ENCODE measurements around the gene ANKS6.

The ANKS6 gene

DNA sequence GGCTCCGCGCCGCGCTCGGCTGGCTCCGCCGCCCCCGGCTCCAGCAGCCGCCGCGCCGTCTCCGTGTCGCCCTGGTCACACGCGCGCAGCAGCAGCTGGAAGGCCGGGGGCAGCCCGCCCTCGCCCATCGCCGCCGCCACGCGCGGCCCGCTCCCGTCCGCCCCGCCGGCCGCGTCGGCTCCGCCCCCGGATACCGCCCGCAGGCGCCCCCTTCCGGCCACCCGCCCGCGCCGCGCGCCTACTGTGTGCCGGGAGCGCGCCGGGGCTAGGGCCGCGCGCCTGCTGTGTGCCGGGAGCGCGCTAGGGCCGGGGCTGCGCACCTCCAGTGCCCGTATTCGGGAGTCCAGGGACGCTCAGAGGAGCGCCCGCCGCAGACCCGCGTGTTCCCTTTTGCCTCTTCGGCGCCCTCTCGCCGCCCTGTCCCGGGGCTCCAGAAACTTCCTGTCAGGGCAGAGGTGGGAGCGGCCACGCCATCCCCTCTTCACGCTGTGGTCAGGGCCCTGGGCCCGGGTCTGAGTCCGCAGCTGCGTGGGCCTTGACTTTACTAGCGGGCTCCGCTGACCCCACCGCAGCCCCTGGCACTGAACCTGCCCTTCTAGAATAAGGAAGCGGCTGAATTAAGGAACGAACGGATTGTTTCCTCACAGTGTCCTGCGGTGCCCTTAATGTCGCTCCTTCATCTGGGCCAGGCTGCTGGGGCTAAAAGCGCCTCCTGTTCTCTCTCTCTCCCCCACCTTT lies at the start of gene ANKS6:
TSS of gene ANKS6 (minus strand) at position 192 of the 738 bp plus-strand sequence. CDS start at position 128, 64 bp downstream.
- DNase-seq (ENCODE audit: low read depth in 2 of 2) = peak; percentile 85

- no peak for DNase-seq (ENCODE audit: low read depth in 2 of 2)
These were observed 49.7 kb upstream of the ANKS6 start for GRCh38 chr9:98846081-98846480.

DNA sequence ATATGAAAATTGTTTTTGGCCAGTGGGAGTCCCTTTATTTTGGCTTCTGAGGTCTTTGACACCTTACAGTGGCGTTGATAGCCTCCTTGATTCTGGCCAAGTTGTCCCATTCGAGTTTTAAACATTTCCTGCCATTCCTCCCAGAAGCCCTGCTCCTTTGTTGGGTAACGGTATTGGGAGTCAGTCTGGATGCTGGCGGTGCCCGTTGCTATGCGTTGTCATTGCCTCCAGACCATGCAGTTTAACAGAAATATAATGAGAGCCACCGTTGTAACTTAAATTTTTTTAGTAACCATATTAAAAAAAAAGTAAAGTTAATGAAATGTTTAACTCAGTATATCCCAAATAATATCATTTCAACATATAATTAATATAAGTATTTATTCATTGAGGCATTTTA lies 46.2 kb upstream of the ANKS6 start:
- no peak for DNase-seq (ENCODE audit: low read depth in 2 of 2)

DNA sequence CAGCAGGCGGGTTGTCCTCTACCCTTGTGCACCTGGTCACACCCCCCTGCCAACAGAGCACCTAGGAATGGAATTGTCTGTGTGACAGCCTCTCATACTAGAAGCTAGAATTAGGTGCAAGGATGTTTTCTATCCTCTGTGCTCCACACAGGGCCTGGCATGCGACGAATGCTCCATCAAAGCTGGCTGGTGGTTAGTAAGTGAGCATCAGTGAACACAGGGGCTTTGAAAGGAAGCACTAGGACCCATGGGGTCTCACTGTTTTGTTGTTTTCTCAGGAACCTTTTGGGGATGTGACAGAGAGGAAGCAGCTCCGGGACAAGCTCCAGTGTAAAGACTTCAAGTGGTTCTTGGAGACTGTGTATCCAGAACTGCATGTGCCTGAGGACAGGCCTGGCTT lies 43.4 kb upstream of the ANKS6 start:
- no peak for DNase-seq (ENCODE audit: low read depth in 2 of 2)

- DNase-seq (ENCODE audit: low read depth in 2 of 2) = no peak
These were observed 42.7 kb upstream of the ANKS6 start for GRCh38 chr9:98838868-98839565.

- no peak for DNase-seq (ENCODE audit: low read depth in 2 of 2)
These were observed 42.0 kb upstream of the ANKS6 start for GRCh38 chr9:98838155-98838867.

- DNase-seq (ENCODE audit: low read depth in 2 of 2) = no peak
These were observed 41.2 kb upstream of the ANKS6 start for GRCh38 chr9:98837516-98837915.

DNA sequence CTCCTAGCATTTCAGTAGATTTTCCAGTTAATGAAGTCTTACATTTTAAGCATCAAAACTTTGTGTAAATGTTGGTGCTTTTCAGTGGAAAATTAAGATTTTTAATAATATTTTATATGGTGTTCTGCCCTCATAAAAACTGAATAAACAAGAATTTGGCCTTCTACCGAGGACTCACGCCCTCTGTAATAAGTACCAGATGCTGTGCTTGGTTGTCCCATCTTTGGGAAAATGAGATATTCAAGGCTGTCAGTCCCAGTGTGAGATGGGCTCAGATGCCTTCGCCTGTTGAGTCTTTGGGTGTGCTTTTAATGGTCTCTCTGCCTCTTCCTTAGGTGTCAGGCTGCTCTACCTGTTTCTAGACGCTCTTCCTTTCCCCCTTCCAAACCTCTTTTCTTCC lies 39.9 kb upstream of the ANKS6 start:
- DNase-seq (ENCODE audit: low read depth in 2 of 2) = no peak

DNA sequence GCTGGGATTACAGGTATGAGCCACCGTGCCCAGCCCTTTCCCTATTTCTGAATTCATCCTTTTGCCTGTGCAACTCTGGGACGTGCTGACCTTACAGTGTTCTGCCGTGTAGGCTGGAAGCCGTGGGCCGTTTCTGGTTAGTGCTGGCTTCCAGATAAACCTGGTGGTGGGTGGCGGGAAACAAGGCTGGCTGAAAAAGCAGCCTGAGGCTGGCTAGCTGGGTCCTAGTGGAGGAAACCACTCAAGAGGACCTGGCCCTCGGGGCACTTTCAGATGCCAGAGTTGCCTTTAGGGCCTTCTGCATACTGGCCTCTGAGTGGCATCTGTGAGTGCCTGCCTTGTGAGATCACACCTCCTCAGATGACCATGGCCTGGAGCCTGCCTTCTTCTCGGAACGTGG lies 38.0 kb upstream of the ANKS6 start:
- DNase-seq (ENCODE audit: low read depth in 2 of 2) = no peak

DNA sequence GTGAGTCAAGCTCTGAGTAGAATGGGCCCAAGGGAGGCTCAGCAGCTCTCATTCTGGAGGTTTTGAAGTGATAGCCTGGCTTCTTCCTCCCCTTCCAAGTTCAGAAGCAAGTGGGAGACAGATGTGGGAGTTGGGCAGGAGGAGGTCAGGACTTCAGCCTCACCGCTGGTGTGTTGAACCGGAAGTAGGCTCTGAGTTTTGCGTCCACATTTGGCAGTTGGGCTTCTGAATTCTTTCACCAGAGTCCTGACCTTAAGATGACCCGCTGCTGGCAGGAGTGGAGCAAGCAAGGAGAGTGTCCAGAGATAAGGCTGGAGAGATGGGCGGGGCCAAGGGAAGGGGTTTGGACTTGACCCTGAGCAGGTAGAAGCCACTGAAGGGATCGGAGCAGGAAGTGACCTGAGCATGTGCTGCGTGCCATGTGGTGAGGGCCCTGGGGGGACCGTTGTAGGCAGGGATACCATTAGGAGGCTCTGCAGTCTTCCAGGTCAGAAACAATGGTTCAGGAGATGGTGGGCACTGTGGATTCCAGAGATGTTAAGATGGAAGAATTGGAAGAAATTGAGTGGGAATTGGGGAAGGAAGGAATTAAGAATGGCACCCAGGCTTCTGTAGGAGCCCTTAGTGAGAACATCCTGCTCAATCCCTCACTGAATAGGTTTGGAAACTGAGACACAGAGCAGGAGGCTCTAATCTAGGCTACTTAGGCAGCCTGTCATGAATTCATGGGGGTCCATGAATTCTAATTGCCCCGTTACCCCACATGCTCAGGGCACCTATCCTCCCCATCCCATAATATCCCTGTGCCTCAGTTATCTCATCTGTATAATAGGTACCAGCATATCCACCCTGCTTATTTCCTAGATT lies 37.0 kb upstream of the ANKS6 start:
- no peak for DNase-seq (ENCODE audit: low read depth in 2 of 2)

DNA sequence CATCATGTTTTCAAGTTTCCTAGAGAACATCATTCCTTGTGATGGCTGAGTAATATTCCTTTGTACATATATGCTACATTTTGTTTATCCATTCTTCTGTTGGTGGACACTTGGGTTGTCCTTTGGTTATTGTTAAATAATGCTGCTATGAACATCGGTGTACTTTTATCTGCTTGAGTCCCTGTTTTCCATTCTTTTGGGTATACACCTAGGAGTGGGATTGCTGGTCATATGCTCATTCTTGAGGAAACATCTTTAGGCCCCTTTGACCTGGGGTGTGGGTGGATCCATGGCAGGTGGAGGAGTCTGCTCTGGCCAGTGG lies 36.4 kb upstream of the ANKS6 start:
- no peak for DNase-seq (ENCODE audit: low read depth in 2 of 2)

GRCh38 chr9:98831696-98832095 lies 35.3 kb upstream of the ANKS6 start:
- no peak for DNase-seq (ENCODE audit: low read depth in 2 of 2)

- DNase-seq (ENCODE audit: low read depth in 2 of 2) = no peak
These were observed 34.2 kb upstream of the ANKS6 start for GRCh38 chr9:98830554-98830953.

GRCh38 chr9:98829766-98830165 lies 33.4 kb upstream of the ANKS6 start:
- DNase-seq (ENCODE audit: low read depth in 2 of 2) = no peak

DNA sequence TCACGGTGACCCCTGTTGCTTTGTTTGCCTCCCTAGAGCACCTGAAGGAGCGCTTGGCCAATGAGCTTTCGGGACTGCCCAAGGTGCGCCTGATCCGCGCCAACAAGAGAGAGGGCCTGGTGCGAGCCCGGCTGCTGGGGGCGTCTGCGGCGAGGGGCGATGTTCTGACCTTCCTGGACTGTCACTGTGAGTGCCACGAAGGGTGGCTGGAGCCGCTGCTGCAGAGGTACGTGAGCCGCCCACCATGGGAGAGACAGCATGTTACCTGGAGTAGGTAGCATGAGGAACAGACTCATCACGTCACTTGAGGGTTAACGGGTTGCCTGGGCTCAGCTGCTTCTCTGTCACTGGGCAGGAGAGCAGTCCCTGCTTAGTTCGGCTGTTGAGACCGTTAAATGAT lies 30.4 kb upstream of the ANKS6 start:
- DNase-seq (ENCODE audit: low read depth in 2 of 2) = no peak

GRCh38 chr9:98825414-98825813 lies 29.1 kb upstream of the ANKS6 start:
- DNase-seq (ENCODE audit: low read depth in 2 of 2) = no peak

DNA sequence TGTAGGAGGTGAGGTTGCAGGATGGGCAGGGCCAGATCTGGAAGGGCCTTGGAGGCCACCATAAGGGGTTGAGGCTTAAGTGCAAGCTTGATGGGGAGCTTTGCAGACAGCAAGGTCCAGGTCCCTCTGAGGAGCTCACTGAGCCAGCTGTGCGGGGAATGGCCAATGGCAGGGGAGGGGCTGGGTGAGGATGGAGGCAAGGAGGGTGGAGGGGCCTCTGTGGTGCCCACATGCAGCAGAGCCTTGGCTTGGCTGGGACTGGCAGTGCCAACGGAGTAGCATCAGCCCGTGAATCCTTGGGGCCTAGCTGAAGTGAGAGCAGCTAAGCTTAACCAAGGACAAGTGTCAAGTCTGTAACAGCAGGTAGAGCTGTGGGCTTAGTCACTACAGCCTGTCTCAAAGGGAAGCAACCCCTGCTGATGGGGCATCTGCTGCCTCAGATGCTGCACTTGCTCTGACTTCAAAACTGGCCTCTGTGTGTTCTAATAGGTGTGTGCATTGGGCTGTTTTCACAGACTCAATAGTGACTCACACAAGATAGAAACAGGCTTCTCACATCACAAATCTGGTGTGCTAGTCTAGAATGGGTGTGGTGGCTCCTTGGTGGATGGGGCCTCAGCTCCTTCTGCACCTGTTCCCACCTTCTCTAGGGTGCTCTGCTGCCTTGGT lies 27.4 kb upstream of the ANKS6 start:
- no peak for DNase-seq (ENCODE audit: low read depth in 2 of 2)

- DNase-seq (ENCODE audit: low read depth in 2 of 2) = no peak
These were observed 26.3 kb upstream of the ANKS6 start for GRCh38 chr9:98822661-98823060.

- DNase-seq (ENCODE audit: low read depth in 2 of 2) = no peak
These were observed 25.5 kb upstream of the ANKS6 start for GRCh38 chr9:98821831-98822230.

DNA sequence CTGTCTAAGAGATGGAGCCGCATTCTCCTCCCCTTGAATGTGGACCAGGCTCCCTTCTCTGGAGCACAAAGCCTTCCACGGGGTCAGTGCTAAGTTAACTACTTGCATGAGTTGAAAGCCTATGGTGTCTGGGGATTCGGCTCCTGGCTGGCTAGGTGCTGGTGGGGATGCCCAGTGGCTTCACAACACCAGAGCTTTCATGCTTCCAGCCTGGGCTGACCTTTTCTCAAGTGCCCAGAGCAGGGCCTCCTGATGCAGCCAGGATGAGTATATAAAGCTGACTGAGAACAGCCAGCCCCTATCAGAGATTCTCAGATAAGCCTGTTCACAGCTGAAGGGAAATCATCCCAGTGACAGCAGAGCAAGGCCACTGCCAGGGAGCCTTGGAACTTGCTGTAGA lies 22.9 kb upstream of the ANKS6 start:
- no peak for DNase-seq (ENCODE audit: low read depth in 2 of 2)

DNA sequence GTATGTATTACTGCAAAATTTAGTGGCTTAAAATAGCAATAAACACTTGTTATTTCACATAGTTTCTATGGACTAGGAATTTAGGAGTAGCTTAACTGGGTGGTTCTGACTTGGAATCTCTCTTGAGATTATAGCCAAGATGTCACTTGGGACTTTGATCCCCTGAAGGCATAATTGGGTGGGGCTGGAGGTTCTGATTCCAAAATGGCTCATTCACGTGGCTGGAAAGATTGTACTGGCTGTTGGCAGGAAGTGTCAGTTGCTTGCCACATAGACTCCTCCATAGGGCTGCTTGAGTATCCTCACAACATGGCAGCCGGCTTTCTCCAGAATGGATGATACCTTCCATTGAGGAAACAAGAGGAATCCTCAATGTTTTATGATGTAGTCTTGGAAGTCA lies 22.4 kb upstream of the ANKS6 start:
- DNase-seq (ENCODE audit: low read depth in 2 of 2) = no peak

All from stimulated activated CD4-positive, alpha-beta T cell treated with anti-CD3 and anti-CD28 coated beads, Interleukin-1b, Interleukin-23, amount 100 ng/mL, for 4 hours (primary cell).